ENCODE measurements around the gene ZDHHC24.

The ZDHHC24 gene

DNA sequence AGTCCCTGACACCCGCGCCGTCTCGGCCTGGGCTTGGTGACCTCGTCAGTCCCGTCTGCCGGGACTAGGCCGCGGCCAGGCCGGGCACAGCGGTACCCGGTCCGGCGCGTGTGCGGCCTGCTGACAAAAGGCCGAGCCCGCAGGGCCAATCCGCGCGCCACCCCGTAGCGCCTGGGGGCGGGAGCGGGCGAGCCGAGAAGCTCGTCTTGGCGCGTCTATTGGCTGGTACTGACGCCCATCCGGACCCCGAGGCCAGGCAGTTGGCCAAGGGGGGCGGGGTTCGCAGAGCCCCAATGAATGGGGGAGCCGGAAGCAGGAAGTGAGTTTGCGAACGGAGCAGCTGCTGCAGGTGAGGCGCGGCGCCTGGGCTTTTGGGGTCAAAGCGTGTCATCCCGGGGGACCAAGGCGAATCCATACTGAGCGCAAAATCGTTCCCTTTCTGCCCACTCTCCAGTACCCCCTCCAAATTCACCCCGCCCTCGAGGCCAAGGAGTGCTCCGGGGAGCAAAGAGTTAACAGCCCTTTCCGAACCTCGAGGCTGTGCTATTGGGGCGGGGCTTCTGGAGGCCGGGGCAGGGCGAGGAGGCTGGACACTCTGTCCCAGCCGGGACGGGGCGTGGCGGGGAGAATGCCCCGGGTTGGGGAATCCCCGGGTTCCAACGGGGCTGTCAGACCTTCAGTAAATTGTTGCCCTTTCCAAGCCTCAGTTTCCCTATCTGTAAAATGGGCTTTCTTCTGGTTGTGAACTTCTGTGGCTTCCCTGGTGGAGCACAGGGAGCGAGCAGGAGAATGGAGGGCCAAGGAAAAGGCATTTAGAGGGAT lies 65.5 kb downstream of the ZDHHC24 start, which contains the start of gene DPP3:
Gene DPP3, plus strand, starts transcription at position 318 of the 822 bp plus-strand sequence. CDS start 1,767 bp downstream, outside the sequence.
- Histone ChIP-seq H3K36me3 (peaks cover 20% of the 10 kb centered on the region), H3K27ac (peak within 1 kb of the TSS; percentile 78), H3K4me3 (ENCODE audit: low read depth in 1 of 2, low read length in 1 of 2) (peak within 1 kb of the TSS; percentile 80 to 81), H3K27me3 (no peaks in the 10 kb centered on the region), H3K4me1 (ENCODE audit: control insufficient read depth in 1 of 2, insufficient read depth in 1 of 2, low read depth in 1 of 2, low read length in 1 of 2) (peaks cover 19 to 20% of the 10 kb centered on the region in 2 experiments), H3K9me3 (no peaks in the 10 kb centered on the region)
- TF ChIP-seq, protein P1, sequence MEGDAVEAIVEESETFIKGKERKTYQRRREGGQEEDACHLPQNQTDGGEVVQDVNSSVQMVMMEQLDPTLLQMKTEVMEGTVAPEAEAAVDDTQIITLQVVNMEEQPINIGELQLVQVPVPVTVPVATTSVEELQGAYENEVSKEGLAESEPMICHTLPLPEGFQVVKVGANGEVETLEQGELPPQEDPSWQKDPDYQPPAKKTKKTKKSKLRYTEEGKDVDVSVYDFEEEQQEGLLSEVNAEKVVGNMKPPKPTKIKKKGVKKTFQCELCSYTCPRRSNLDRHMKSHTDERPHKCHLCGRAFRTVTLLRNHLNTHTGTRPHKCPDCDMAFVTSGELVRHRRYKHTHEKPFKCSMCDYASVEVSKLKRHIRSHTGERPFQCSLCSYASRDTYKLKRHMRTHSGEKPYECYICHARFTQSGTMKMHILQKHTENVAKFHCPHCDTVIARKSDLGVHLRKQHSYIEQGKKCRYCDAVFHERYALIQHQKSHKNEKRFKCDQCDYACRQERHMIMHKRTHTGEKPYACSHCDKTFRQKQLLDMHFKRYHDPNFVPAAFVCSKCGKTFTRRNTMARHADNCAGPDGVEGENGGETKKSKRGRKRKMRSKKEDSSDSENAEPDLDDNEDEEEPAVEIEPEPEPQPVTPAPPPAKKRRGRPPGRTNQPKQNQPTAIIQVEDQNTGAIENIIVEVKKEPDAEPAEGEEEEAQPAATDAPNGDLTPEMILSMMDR (IDR thresholded peaks at IDR 0.05): peak; percentile 28

GRCh38 chr11:66479394-66480116 lies 66.3 kb downstream of the ZDHHC24 start:
- Histone ChIP-seq H3K27ac (peak overlapping the region; percentile 78), H3K27me3 (no peaks in the 10 kb centered on the region), H3K9me3 (no peaks in the 10 kb centered on the region), H3K4me3 (ENCODE audit: low read depth in 1 of 2, low read length in 1 of 2) (peak overlapping the region; percentile 80 to 81), H3K4me1 (ENCODE audit: control insufficient read depth in 1 of 2, insufficient read depth in 1 of 2, low read depth in 1 of 2, low read length in 1 of 2) (peaks cover 19 to 20% of the 10 kb centered on the region in 2 experiments), H3K36me3 (peaks cover 13% of the 10 kb centered on the region)
- TF ChIP-seq, protein P1 (IDR thresholded peaks at IDR 0.05): no peak

- Histone ChIP-seq H3K4me1 (ENCODE audit: control insufficient read depth in 1 of 2, insufficient read depth in 1 of 2, low read depth in 1 of 2, low read length in 1 of 2) (peaks cover 19 to 20% of the 10 kb centered on the region in 2 experiments), H3K36me3 (peaks cover 7% of the 10 kb centered on the region), H3K27me3 (no peaks in the 10 kb centered on the region), H3K27ac (peak overlapping the region; percentile 78), H3K4me3 (ENCODE audit: low read depth in 1 of 2, low read length in 1 of 2) (peak overlapping the region; percentile 80 to 81), H3K9me3 (no peaks in the 10 kb centered on the region)
- TF ChIP-seq, protein P1 (IDR thresholded peaks at IDR 0.05): peak; percentile 61
Observed at GRCh38 chr11:66478729-66479393, 67.0 kb downstream of the ZDHHC24 start.

DNA sequence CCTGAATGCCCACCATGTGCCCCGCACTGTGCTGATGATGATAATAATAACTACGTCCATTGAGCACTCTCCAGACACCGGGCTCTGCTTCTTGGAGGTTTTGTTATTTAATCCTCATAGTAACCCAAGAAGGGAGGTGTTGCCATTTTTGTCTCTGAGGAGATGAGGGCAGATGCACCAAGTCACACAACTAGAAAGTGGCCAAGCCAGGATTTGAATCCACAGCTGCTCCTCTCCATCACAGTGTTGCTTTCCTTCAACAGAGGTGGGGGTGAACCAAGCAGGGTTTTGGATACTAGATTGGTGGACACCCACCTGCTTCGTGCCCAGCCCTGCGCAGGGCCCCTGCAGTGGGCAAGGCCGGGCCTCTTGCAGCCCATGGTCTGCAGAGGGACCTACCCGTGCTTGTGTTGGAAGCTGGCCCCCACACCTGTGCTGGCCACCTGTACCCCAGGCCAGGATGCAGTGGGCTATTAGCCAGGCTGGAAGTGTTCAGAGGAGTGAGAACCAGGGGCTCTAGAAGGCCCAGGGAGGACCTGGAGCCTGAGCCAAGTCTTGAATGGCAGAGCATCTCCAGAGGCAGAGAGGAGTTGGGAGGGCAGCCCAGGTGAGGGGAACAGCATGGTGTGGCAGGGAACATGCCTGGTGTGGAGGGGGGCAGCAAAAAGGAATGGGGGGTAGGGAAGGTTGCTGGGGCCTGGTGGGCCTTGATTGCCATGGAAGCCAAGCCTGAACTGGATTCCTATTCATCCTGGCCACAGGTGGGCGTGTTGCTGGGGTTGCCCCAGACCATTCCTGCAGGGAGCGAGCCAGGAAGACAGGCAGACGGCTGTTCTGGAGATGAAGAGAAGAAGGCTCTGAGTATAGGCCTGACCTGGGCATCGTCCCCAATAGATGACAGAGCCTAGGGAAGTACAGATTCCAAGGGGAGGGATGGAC lies 68.3 kb downstream of the ZDHHC24 start:
- Histone ChIP-seq H3K27ac (no peak overlapping the region), H3K9me3 (no peaks in the 10 kb centered on the region), H3K36me3 (no peaks in the 10 kb centered on the region), H3K27me3 (no peaks in the 10 kb centered on the region), H3K4me3 (ENCODE audit: low read depth in 1 of 2, low read length in 1 of 2) (no peak overlapping the region), H3K4me1 (ENCODE audit: control insufficient read depth in 1 of 2, insufficient read depth in 1 of 2, low read depth in 1 of 2, low read length in 1 of 2) (peaks cover 19 to 20% of the 10 kb centered on the region in 2 experiments)
- TF ChIP-seq, protein P1 (IDR thresholded peaks at IDR 0.05): no peak

All from neutrophil (primary cell).